H1 (cell line): Measurements from ENCODE around the gene XIAP. TPM values are rescaled to one million over a fixed set of nuclear protein-coding genes. Genes with fewer than 3 reads are reported as not detected.

Experiments used
- CTCF ChIA-PET: fragments of 300-600 bp; sonication (Branson Sonifier 250); formaldehyde crosslinking; loops from one replicate; lab custom pipeline; 2021; ENCODE audit not compliant: partially characterized antibody; lab: Charles Lee
- POLR2A ChIA-PET: fragments of 300-600 bp; sonication (Branson Sonifier 250); formaldehyde crosslinking; loops from one replicate; lab custom pipeline; 2021; ENCODE audit warnings: inconsistent platforms; ENCODE audit not compliant: partially characterized antibody; lab: Charles Lee
- DNase-seq, 2 experiments: peaks; one replicate each; pipeline versions ENCODE4 v3.0.0 to v3.0.0-alpha.2; 2010 to 2022; ENCODE audit warnings: low spot score in 2 of 2, low read depth in 1 of 2, mixed read lengths in 1 of 2
- FAIRE-seq: peaks from 2 replicates; lab custom pipeline; 2011; peaks lifted over from hg19 to GRCh38; lab: Jason Lieb, UNC
- H2AFZ ChIP-seq: 2 replicates; pipeline ENCODE4 v1.8.1; 2012; ENCODE audit warnings: low read length, inconsistent platforms
- H2AK5ac ChIP-seq: 2 replicates; pipeline ENCODE4 v1.6.1; 2013; ENCODE audit warnings: low read depth, low read length
- H2BK120ac ChIP-seq: replicated peaks from 2 replicates; pipeline ENCODE3; 2013; ENCODE audit warnings: low read depth, low read length, inconsistent platforms
- H2BK12ac ChIP-seq: 2 replicates; pipeline ENCODE4 v1.6.1; 2013; ENCODE audit warnings: low read depth, low read length
- H2BK15ac ChIP-seq: 2 replicates; pipeline ENCODE4 v1.6.1; 2013; ENCODE audit warnings: low read length
- H2BK20ac ChIP-seq: 2 replicates; pipeline ENCODE4 v1.6.1; 2013; ENCODE audit warnings: low read length
- H2BK5ac ChIP-seq: 2 replicates; pipeline ENCODE4 v1.6.1; 2013; ENCODE audit warnings: low read depth, low read length
- H3K14ac ChIP-seq: 2 replicates; pipeline ENCODE4 v1.6.1; 2013; ENCODE audit warnings: inconsistent platforms; ENCODE audit not compliant: insufficient read length
- H3K18ac ChIP-seq: 2 replicates; pipeline ENCODE4 v1.6.1; 2013; ENCODE audit warnings: low read length; ENCODE audit errors: extremely low read depth
- H3K23ac ChIP-seq: 2 replicates; pipeline ENCODE4 v1.6.1; 2013; ENCODE audit warnings: inconsistent platforms; ENCODE audit not compliant: insufficient read length
- H3K23me2 ChIP-seq: 2 replicates; pipeline ENCODE4 v1.6.1; 2013; ENCODE audit warnings: low read depth, low read length
- H3K27ac ChIP-seq: 2 replicates; pipeline ENCODE4 v1.6.1; 2011; ENCODE audit warnings: low read depth, low read length, inconsistent platforms
- H3K27me3 ChIP-seq, 4 experiments: replicated peaks in 1 of 4; 1 replicate in 1 of 4; 2 replicates in 3 of 4; pipeline versions ENCODE4 v1.6.1 to v1.8.1; 2011 to 2013; ENCODE audit warnings: low read length in 3 of 4, mild to moderate bottlenecking in 3 of 4, inconsistent platforms in 2 of 4, mixed read lengths in 2 of 4, moderate library complexity in 1 of 4; ENCODE audit not compliant: control insufficient read depth in 3 of 4, insufficient read depth in 3 of 4; ENCODE audit errors: extremely low read depth in 1 of 4
- H3K36me3 ChIP-seq, 4 experiments: 2 replicates each; pipeline versions ENCODE4 v1.6.1 to v1.8.1; 2011 to 2013; ENCODE audit warnings: mild to moderate bottlenecking in 4 of 4, low read length in 3 of 4, moderate library complexity in 2 of 4, control low read depth in 1 of 4, inconsistent platforms in 1 of 4; ENCODE audit not compliant: insufficient read depth in 4 of 4, control insufficient read depth in 2 of 4
- H3K4ac ChIP-seq: replicated peaks from 2 replicates; pipeline ENCODE3; 2013; ENCODE audit warnings: low read length, low read depth, mixed read lengths, inconsistent platforms; ENCODE audit not compliant: insufficient read length
- H3K4me1 ChIP-seq, 4 experiments: replicated peaks in 1 of 4; 1 replicate in 1 of 4; 2 replicates in 3 of 4; pipeline versions ENCODE4 v1.6.1 to v1.8.1; 2011 to 2013; ENCODE audit warnings: low read length in 3 of 4, inconsistent platforms in 2 of 4, mixed read lengths in 1 of 4; ENCODE audit not compliant: insufficient read depth in 4 of 4, control insufficient read depth in 3 of 4
- H3K4me2 ChIP-seq, 2 experiments: 2 replicates each; pipeline versions ENCODE4 v1.6.1 to v1.8.1; 2011 to 2013; ENCODE audit warnings: low read depth in 2 of 2, low read length in 2 of 2, control low read depth in 1 of 2, inconsistent platforms in 1 of 2, mild to moderate bottlenecking in 1 of 2; ENCODE audit not compliant: insufficient read depth in 1 of 2
- H3K4me3 ChIP-seq, 4 experiments: fragments of 200-600, 300-600 bp in 1 of 4; sonication (generic), shearing (Covaris generic), sonication (Bioruptor Twin) in 1 of 4; 2 replicates each; pipeline versions ENCODE4 v1.5.1 to v1.8.1; 2011 to 2016; ENCODE audit warnings: low read length in 4 of 4, low read depth in 3 of 4, control low read depth in 2 of 4, inconsistent platforms in 2 of 4, mild to moderate bottlenecking in 2 of 4, mixed read lengths in 1 of 4, moderate library complexity in 1 of 4; ENCODE audit not compliant: insufficient read depth in 2 of 4; ENCODE audit errors: extremely low read depth in 1 of 4
- H3K56ac ChIP-seq: replicated peaks from 2 replicates; pipeline ENCODE3; 2013; ENCODE audit warnings: low read depth, mild to moderate bottlenecking, mixed read lengths, low read length, inconsistent platforms; ENCODE audit not compliant: insufficient read length
- H3K79me1 ChIP-seq: 2 replicates; pipeline ENCODE4 v1.6.1; 2013; ENCODE audit warnings: low read depth, low read length, control low read depth
- H3K79me2 ChIP-seq, 2 experiments: 2 replicates each; pipeline versions ENCODE4 v1.6.1 to v1.8.1; 2012 to 2013; ENCODE audit warnings: low read length in 2 of 2, mild to moderate bottlenecking in 2 of 2, inconsistent platforms in 1 of 2; ENCODE audit not compliant: insufficient read depth in 2 of 2, control insufficient read depth in 1 of 2
- H3K9ac ChIP-seq, 4 experiments: replicated peaks in 1 of 4; 1 replicate in 1 of 4; 2 replicates in 3 of 4; pipeline versions ENCODE4 v1.6.1 to v1.8.1; 2011 to 2013; ENCODE audit warnings: low read depth in 3 of 4, low read length in 3 of 4, control low read depth in 2 of 4, mild to moderate bottlenecking in 2 of 4, moderate library complexity in 2 of 4, inconsistent platforms in 1 of 4; ENCODE audit errors: extremely low read depth in 1 of 4
- H3K9me3 ChIP-seq, 2 experiments: 2 replicates each; pipeline versions ENCODE4 v1.6.1 to v1.8.1; 2012 to 2013; ENCODE audit warnings: mild to moderate bottlenecking in 2 of 2, moderate library complexity in 2 of 2, control low read depth in 1 of 2, inconsistent platforms in 1 of 2, low read depth in 1 of 2, low read length in 1 of 2, mixed read lengths in 1 of 2; ENCODE audit not compliant: insufficient read depth in 2 of 2
- H4K20me1 ChIP-seq, 2 experiments: replicated peaks in 1 of 2; 2 replicates each; pipeline versions ENCODE3 to v1.8.1; 2011 to 2013; ENCODE audit warnings: inconsistent platforms in 2 of 2, low read length in 2 of 2, mild to moderate bottlenecking in 1 of 2; ENCODE audit not compliant: insufficient read depth in 2 of 2, control insufficient read depth in 1 of 2
- H4K5ac ChIP-seq: 2 replicates; pipeline ENCODE4 v1.6.1; 2013; ENCODE audit warnings: low read length, low read depth, mixed read lengths, inconsistent platforms; ENCODE audit not compliant: insufficient read length
- H4K8ac ChIP-seq: 2 replicates; pipeline ENCODE4 v1.8.0; 2013; ENCODE audit warnings: mild to moderate bottlenecking, moderate library complexity, low read length, inconsistent platforms; ENCODE audit not compliant: insufficient read depth; ENCODE audit errors: extremely low read depth
- H4K91ac ChIP-seq: replicated peaks from 2 replicates; pipeline ENCODE3; 2013; ENCODE audit warnings: low read length, mixed read lengths, inconsistent platforms; ENCODE audit not compliant: insufficient read length
- ASH2L ChIP-seq: fragments of 200-600, 300-600 bp; sonication (generic); IDR thresholded peaks from one replicate; pipeline ENCODE4 v1.7.1; 2017; ENCODE audit warnings: low read length
- CEBPB ChIP-seq: IDR thresholded peaks from 2 replicates; pipeline ENCODE4 v1.6.1; 2012; ENCODE audit warnings: low read depth, low read length
- CHD1 ChIP-seq: IDR thresholded peaks from 2 replicates; pipeline ENCODE4 v1.6.1; 2012; ENCODE audit warnings: low read depth, low read length, improper control_type of control experiment
- CHD2 ChIP-seq: IDR thresholded peaks from 2 replicates; pipeline ENCODE4 v1.6.1; 2012; ENCODE audit warnings: low read length, improper control_type of control experiment
- CREB1 ChIP-seq: IDR thresholded peaks from 2 replicates; pipeline ENCODE4 v1.6.1; 2012; ENCODE audit warnings: inconsistent platforms
- EZH2 ChIP-seq: fragments of 200-600 bp; sonication (generic); IDR thresholded peaks from 2 replicates; pipeline ENCODE4 v1.7.1; 2012; ENCODE audit warnings: low read depth, mild to moderate bottlenecking, moderate library complexity, low read length, inconsistent platforms; ENCODE audit not compliant: severe bottlenecking
- JUN ChIP-seq: IDR thresholded peaks from 2 replicates; pipeline ENCODE4 v1.6.1; 2011; ENCODE audit warnings: low read depth, mild to moderate bottlenecking, improper control_type of control experiment, low read length
- POLR2AphosphoS5 ChIP-seq: IDR thresholded peaks from 2 replicates; pipeline ENCODE4 v1.6.1; 2011; ENCODE audit warnings: low read depth, low read length
- POU5F1 ChIP-seq: IDR thresholded peaks from 2 replicates; pipeline ENCODE4 v1.6.1; 2011; ENCODE audit warnings: low read depth, mild to moderate bottlenecking, low read length, moderate library complexity
- RNF2 ChIP-seq: fragments of 200-900, 300-1000 bp; sonication (generic); IDR thresholded peaks from 2 replicates; pipeline ENCODE4 v1.7.1; 2016; ENCODE audit warnings: borderline replicate concordance, low read depth, mild to moderate bottlenecking, antibody characterized with exemption, low read length; ENCODE audit not compliant: poor library complexity, severe bottlenecking; ENCODE audit errors: missing control alignments
- RXRA ChIP-seq: IDR thresholded peaks from 2 replicates; pipeline ENCODE4 v1.6.1; 2011; ENCODE audit warnings: low read depth, mild to moderate bottlenecking, low read length, moderate library complexity; ENCODE audit not compliant: insufficient read depth
- SIRT6 ChIP-seq: IDR thresholded peaks from one replicate; pipeline ENCODE4 v1.7.1; 2012; ENCODE audit warnings: low read length, inconsistent platforms
- SRF ChIP-seq: IDR thresholded peaks from 2 replicates; pipeline ENCODE4 v1.6.1; 2011; ENCODE audit warnings: mild to moderate bottlenecking, low read depth, low read length, moderate library complexity
- SUZ12 ChIP-seq: fragments of 200-600 bp; sonication (generic); IDR thresholded peaks from 2 replicates; pipeline ENCODE4 v1.6.1; 2012; ENCODE audit warnings: mild to moderate bottlenecking, inconsistent platforms, low read length, moderate library complexity, mixed read lengths
- ZNF274 ChIP-seq: IDR thresholded peaks from 2 replicates; pipeline ENCODE4 v1.7.0; 2012; ENCODE audit warnings: low read length, borderline replicate concordance; ENCODE audit errors: extremely low read depth
- WGBS, 2 experiments: shearing (Covaris generic) in 1 of 2; methylation state at CpG; one replicate each; pipeline versions ENCODE4 v1.1.6 to v1.1.7; 2013 to 2015; ENCODE audit warnings: low lambda C conversion rate in 2 of 2, mixed read lengths in 2 of 2, inconsistent platforms in 1 of 2, low coverage in 1 of 2, missing lambda C conversion rate in 1 of 2; ENCODE audit not compliant: insufficient replicate concordance in 2 of 2, insufficient coverage in 1 of 2, insufficient read length in 1 of 2; ENCODE audit errors: extremely low coverage in 1 of 2, missing lambda C conversion rate in 1 of 2; 5-methylcytosine and 5-hydroxymethylcytosine counted together
- polyA plus RNA-seq, 7 experiments: library from polyadenylated mRNA; depleted of rRNA in 3 of 7; stranded (reverse) in 5 of 7; unstranded in 2 of 7; fragments of >200 nt in 5 of 7; fragments of 200-250 nt in 2 of 7; gene quantifications; 1 replicate in 5 of 7; 2 replicates in 1 of 7; 4 replicates in 1 of 7; pipeline versions ENCODE4 v1.2.1 to v1.2.3, GENCODE V29; 2011 to 2013; ENCODE audit warnings: missing spikeins in 2 of 7, mixed read lengths in 2 of 7
- total RNA-seq: library from RNA; stranded (reverse); fragmentation: NEBNext Ultra II Directional; extraction: Animal tissue kit (Norgen Biotek cat#: 25700); gene quantifications from 2 replicates; pipeline ENCODE4 v1.2.1, GENCODE V29; 2021
- TF ChIP-seq, protein P1 (sequence below): IDR thresholded peaks from 2 replicates; pipeline ENCODE4 v1.6.1; 2012; ENCODE audit warnings: inconsistent platforms

XIAP gene
- total and polyA plus RNA-seq, 2 of the 8 experiments (the other 6 are each of a cell fraction or from before 2014, with no cell fraction given): 5.9 to 44.7 TPM

DNA sequence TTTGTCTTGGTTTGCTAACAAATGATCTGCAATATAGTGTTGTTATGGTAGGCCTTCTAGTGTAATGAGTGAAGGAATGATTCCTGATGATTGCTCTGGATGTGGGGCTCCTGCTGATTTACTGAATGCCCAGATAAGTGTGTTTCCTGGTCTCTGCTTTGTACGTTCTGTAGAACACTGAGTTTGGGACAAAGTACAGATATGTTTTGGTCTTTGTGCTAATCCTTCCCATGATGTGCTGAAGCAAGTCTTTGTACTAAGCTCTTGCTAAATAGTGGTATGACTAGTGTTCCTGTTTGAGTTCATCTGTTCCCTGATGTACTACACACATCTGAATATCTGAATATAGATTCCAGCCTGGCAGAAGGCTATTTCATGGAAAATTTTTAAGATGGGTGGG is 36.9 kb upstream of the XIAP start:
- Histone ChIP-seq H3K4me3 (no peak overlapping the region), H3K27ac (no peak overlapping the region), H3K23ac (no peak overlapping the region), H3K79me1 (no peaks in the 10 kb centered on the region), H2BK12ac (no peak overlapping the region), H3K9ac (no peak overlapping the region), H4K91ac (no peak overlapping the region), H4K5ac (no peak overlapping the region), H2AK5ac (no peak overlapping the region), H2BK5ac (no peak overlapping the region), H3K18ac (no peak overlapping the region), H3K4me1 (peaks cover 0 to 8% (median 3%) of the 10 kb centered on the region in 4 experiments; a peak in 3 of 7 replicates), H3K79me2 (no peaks in the 10 kb centered on the region), H2BK15ac (no peak overlapping the region), H3K4me2 (no peak overlapping the region), H3K23me2 (no peaks in the 10 kb centered on the region), H3K9me3 (no peaks in the 10 kb centered on the region), H4K20me1 (no peaks in the 10 kb centered on the region), H4K8ac (no peak overlapping the region), H2BK20ac (no peak overlapping the region), H3K36me3 (no peaks in the 10 kb centered on the region), H3K14ac (no peak overlapping the region), H2BK120ac (no peak overlapping the region), H3K56ac (no peak overlapping the region), H2AFZ (no peak overlapping the region), H3K27me3 (no peaks in the 10 kb centered on the region), H3K4ac (no peak overlapping the region)
- CTCF ChIA-PET: interaction anchor here (3.2 kb wide), 1 partner anchor 10 kb away, joined by 17 read pairs; no protein-coding TSS in a partner anchor
- WGBS, 2 experiments: 100% methylated on average over 1 of the region's 1 CpG; no CpG with 5 or more reads in 1 of the 2 experiments
- POLR2A ChIA-PET: no interaction called here
- FAIRE-seq: no peak
- no peak for DNase-seq
- TF ChIP-seq SRF (no peak), ZNF274 (no peak), ASH2L (no peak), SUZ12 (no peak), EZH2 (no peak), POU5F1 (no peak), CREB1 (no peak), CHD2 (no peak), SIRT6 (no peak), POLR2AphosphoS5 (no peak), RXRA (no peak), CEBPB (no peak), CHD1 (no peak), RNF2 (no peak), JUN (no peak)
- TF ChIP-seq, protein P1, sequence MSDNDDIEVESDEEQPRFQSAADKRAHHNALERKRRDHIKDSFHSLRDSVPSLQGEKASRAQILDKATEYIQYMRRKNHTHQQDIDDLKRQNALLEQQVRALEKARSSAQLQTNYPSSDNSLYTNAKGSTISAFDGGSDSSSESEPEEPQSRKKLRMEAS: no peak
